Activated naive CD8-positive, alpha-beta T cell treated with anti-CD3 and anti-CD28 coated beads, Interleukin-2, amount 50 U/mL, for 24 hours (primary cell): ENCODE results near the gene THPO.
A peak's percentile ranks its signal among the peaks of the same experiment; 100 is the strongest.

Experiments used
- ATAC-seq: fragments of 150-1000 bp; cut with Tn5 transposase; one replicate; pipeline ENCODE4 v1.10.0; 2021
- DNase-seq: peaks from one replicate; pipeline ENCODE4 v3.0.0; 2021
- H3K27ac Mint-ChIP-seq: one replicate; pipeline ENCODE4 v1.8.0; 2021; ENCODE audit warnings: mild to moderate bottlenecking, mixed read lengths
- H3K27me3 Mint-ChIP-seq: one replicate; pipeline ENCODE4 v1.8.0; 2021; ENCODE audit warnings: mixed read lengths
- H3K36me3 Mint-ChIP-seq: one replicate; pipeline ENCODE4 v1.8.0; 2021; ENCODE audit warnings: low read depth, mixed read lengths
- H3K4me1 Mint-ChIP-seq: one replicate; pipeline ENCODE4 v1.8.0; 2021; ENCODE audit warnings: mixed read lengths
- H3K4me3 Mint-ChIP-seq: one replicate; pipeline ENCODE4 v1.8.0; 2021; ENCODE audit warnings: mild to moderate bottlenecking, moderate library complexity, mixed read lengths
- H3K9me3 Mint-ChIP-seq: one replicate; pipeline ENCODE4 v1.8.0; 2021; ENCODE audit warnings: mixed read lengths

Gene THPO

GRCh38 chr3:184352897-184353545 is 25.0 kb downstream of the THPO start:
- ATAC-seq: no peak
- H3K36me3 Mint-ChIP-seq: peaks cover 7% of the 10 kb centered on the region
- no peaks in the 10 kb centered on the region for H3K27me3 Mint-ChIP-seq
- H3K9me3 Mint-ChIP-seq: no peaks in the 10 kb centered on the region
- no peak overlapping the region for H3K27ac Mint-ChIP-seq
- H3K4me3 Mint-ChIP-seq: no peak overlapping the region
- no peak for DNase-seq
- H3K4me1 Mint-ChIP-seq: no peaks in the 10 kb centered on the region

DNA sequence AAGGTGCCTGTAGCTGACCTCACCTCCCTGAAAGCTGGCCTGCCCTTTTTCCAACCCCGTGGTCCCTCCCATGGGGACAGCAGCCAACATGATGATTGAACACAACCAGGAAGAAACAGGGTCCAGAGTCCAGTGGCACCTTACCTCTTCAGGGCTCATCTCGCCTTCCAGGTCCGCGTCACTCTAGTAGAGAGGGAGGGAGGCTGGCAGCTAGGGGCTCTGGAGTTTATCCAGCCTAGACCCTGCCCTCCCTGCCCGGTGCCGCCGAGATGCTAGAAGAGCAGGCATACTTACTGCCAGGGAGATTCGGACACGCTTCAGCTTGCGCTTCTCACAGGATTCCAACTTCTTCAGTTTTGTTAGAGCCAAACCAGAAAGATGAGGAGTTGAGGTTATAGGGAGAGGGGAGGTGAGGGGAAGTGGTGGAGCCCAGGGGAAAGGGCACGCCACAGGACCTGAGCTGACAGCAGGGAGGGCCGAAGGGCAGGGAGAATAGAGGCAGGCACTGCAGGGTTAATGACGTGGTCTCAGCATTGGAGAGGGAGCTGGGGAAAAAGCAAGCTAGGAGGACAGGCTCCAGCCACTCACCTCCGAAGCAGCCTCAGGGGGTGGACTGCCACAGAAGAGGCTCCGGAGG is 25.7 kb downstream of the THPO start:
- no peak for DNase-seq
- Mint-ChIP-seq H3K36me3 (peaks cover 7% of the 10 kb centered on the region), H3K4me1 (no peaks in the 10 kb centered on the region), H3K27me3 (no peaks in the 10 kb centered on the region), H3K4me3 (no peak overlapping the region), H3K9me3 (no peaks in the 10 kb centered on the region), H3K27ac (no peak overlapping the region)
- no peak for ATAC-seq

- no peaks in the 10 kb centered on the region for H3K9me3 Mint-ChIP-seq
- no peak for DNase-seq
- ATAC-seq: no peak
- no peaks in the 10 kb centered on the region for H3K27me3 Mint-ChIP-seq
- no peak overlapping the region for H3K27ac Mint-ChIP-seq
- no peaks in the 10 kb centered on the region for H3K4me1 Mint-ChIP-seq
- H3K4me3 Mint-ChIP-seq: no peak overlapping the region
- peaks cover 5% of the 10 kb centered on the region for H3K36me3 Mint-ChIP-seq
Observed at GRCh38 chr3:184351511-184352148, 26.4 kb downstream of the THPO start.

DNA sequence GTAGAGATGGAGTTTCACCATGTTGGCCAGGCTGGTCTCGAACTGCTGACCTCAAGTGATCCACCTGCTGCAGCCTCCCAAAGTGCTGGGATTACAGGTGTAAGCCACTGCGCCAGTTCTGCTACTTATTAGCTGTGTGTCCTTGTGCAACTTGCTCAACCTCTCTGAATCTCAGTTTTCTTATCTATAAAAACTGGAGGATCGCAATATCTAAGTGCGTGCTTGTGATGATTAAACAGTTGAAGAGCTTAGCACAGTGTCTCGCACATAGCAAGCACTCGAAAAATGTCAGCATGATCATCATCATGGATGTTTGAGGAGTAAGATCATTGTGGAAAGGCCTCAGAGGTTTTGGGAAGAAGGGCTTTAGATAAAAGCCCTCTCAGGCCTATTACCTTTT is 27.4 kb downstream of the THPO start:
- Mint-ChIP-seq H3K4me3 (no peak overlapping the region), H3K36me3 (peaks cover 5% of the 10 kb centered on the region), H3K27me3 (no peaks in the 10 kb centered on the region), H3K27ac (no peak overlapping the region), H3K9me3 (no peaks in the 10 kb centered on the region), H3K4me1 (no peaks in the 10 kb centered on the region)
- DNase-seq: no peak
- ATAC-seq: no peak

DNA sequence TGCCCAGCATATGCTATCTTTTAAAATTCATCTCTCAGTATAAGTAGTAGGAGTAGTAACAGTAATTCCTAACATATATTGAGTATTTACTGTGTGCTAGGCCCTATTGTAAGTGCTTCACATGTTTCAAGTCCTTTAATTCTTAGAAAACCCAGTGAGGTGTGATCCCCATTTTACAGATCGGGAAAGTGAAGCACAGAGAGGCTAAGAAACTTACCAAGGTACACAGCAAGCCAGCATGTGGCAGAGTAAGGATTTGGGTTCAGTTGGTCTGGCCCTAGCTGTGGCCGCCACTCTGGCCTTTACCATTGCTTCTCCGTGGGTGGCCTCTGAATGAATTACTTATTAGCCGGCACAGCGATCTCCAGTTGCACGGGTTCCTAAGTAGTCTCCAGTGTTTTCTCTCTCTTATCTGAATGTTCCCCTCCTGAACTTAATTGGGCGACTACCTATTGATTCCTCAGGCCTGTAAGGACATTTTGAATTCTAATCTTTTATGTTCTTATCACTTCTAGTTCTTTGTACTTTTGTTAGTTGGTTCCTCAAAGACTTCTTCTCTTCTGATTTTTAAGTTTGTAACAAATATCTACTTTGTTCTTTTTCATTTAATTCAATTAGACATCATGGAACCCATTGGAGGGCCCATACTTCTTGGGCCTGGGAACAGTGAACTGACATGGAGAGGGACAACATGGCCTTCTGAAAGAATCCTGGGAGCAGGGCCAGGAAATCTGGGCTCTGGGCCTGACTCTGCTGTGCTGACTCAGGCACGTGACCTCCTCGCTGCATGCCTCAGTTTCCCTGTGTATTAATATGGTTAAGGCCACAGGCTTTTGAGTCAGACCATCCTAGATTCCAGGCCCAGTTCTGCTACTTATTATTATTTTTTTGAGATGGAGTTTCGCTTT is 28.2 kb downstream of the THPO start:
- Mint-ChIP-seq H3K9me3 (no peaks in the 10 kb centered on the region), H3K27ac (no peak overlapping the region), H3K36me3 (no peaks in the 10 kb centered on the region), H3K4me1 (no peaks in the 10 kb centered on the region), H3K27me3 (no peaks in the 10 kb centered on the region), H3K4me3 (no peak overlapping the region)
- ATAC-seq (no peak), DNase-seq (no peak)

DNA sequence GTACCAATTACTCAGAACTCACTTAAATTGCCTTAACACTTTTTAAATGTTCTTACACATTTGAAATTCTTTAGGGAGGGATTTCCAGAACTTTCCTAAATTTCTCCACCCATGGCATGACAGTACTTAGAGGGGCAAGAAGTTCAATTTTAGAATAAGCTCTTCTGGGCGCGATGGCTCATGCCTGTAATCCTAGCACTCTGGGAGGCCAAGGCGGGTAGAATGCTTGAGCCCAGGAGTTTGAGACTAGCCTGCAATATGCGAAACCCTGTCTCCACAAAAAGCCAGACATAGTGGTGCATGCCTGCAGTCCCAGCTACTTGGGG is 30.0 kb downstream of the THPO start:
- no peak for ATAC-seq
- H3K4me3 Mint-ChIP-seq: no peak overlapping the region
- no peak overlapping the region for H3K27ac Mint-ChIP-seq
- no peaks in the 10 kb centered on the region for H3K36me3 Mint-ChIP-seq
- no peak for DNase-seq
- no peaks in the 10 kb centered on the region for H3K9me3 Mint-ChIP-seq
- H3K27me3 Mint-ChIP-seq: no peaks in the 10 kb centered on the region
- no peaks in the 10 kb centered on the region for H3K4me1 Mint-ChIP-seq

GRCh38 chr3:184347321-184348056 is 30.5 kb downstream of the THPO start:
- no peaks in the 10 kb centered on the region for H3K4me1 Mint-ChIP-seq
- no peaks in the 10 kb centered on the region for H3K27me3 Mint-ChIP-seq
- no peak for ATAC-seq
- no peaks in the 10 kb centered on the region for H3K9me3 Mint-ChIP-seq
- no peak overlapping the region for H3K27ac Mint-ChIP-seq
- DNase-seq: no peak
- H3K36me3 Mint-ChIP-seq: no peaks in the 10 kb centered on the region
- no peak overlapping the region for H3K4me3 Mint-ChIP-seq

DNA sequence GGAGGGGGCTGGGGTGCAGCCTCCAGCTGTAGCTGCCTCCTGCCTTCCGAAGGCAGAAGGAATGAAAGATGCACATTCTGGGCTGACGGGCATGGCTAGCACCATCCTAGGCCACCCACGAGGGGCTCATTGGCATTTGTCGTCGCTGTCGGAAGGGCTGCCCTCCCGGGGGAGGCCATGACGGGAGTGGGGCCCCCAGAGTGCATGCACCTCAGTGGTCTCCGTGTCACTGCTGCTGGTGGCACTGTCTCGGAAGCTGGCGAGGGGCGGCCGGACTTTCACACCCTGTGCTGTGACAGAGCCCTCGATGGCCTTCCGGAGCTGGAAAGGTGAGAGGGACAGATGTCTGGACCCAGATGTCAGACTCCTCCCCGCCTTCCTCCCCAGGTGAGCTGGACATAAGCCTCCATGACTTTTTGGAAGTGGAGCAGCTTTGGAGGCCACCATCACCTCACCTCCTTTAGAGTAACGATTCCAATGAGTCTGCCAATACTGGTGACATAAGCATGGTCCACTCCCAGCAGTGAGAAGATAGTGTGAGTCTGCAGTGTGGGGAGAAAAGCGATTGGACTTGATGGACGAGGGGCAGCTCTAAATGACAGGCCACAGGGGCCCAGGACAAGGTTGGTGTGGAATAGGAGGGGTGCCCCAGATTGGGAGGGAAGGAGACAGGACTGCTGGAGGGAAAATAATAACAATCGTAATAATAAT is 31.4 kb downstream of the THPO start:
- ATAC-seq: no peak
- Mint-ChIP-seq H3K27ac (no peak overlapping the region), H3K27me3 (no peaks in the 10 kb centered on the region), H3K4me1 (no peaks in the 10 kb centered on the region), H3K36me3 (no peaks in the 10 kb centered on the region), H3K9me3 (no peaks in the 10 kb centered on the region), H3K4me3 (no peak overlapping the region)
- no peak for DNase-seq

- H3K4me3 Mint-ChIP-seq: no peak overlapping the region
- no peak overlapping the region for H3K27ac Mint-ChIP-seq
- ATAC-seq: peak; percentile 68
- H3K36me3 Mint-ChIP-seq: no peaks in the 10 kb centered on the region
- no peaks in the 10 kb centered on the region for H3K27me3 Mint-ChIP-seq
- H3K4me1 Mint-ChIP-seq: no peaks in the 10 kb centered on the region
- DNase-seq: no peak
- H3K9me3 Mint-ChIP-seq: no peaks in the 10 kb centered on the region
Observed at GRCh38 chr3:184345317-184346144, 32.5 kb downstream of the THPO start.

GRCh38 chr3:184344579-184345316 is 33.3 kb downstream of the THPO start:
- Mint-ChIP-seq H3K4me3 (no peak overlapping the region), H3K4me1 (no peaks in the 10 kb centered on the region), H3K27me3 (no peaks in the 10 kb centered on the region), H3K27ac (no peak overlapping the region), H3K36me3 (no peaks in the 10 kb centered on the region), H3K9me3 (no peaks in the 10 kb centered on the region)
- ATAC-seq: no peak
- DNase-seq: no peak

GRCh38 chr3:184343200-184343876 is 34.7 kb downstream of the THPO start:
- DNase-seq: no peak

DNA sequence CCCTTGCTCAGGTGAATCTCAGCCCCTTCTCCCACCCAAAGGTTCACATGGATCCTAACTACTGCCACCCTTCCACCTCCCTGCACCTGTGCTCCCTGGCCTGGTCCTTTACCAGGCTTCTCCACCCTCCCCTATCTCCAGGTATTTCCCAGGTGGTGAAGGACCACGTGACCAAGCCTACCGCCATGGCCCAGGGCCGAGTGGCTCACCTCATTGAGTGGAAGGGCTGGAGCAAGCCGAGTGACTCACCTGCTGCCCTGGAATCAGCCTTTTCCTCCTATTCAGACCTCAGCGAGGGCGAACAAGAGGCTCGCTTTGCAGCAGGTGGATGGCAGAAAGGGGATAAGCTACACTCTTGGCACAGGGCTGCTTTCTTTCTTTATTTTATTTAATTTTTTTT is 36.1 kb downstream of the THPO start:
- ATAC-seq (no peak), DNase-seq (no peak)
- H3K9me3 Mint-ChIP-seq: no peaks in the 10 kb centered on the region
- no peak overlapping the region for H3K4me3 Mint-ChIP-seq
- H3K27me3 Mint-ChIP-seq: no peaks in the 10 kb centered on the region
- no peak overlapping the region for H3K27ac Mint-ChIP-seq
- peaks cover 12% of the 10 kb centered on the region for H3K4me1 Mint-ChIP-seq
- H3K36me3 Mint-ChIP-seq: peaks cover 5% of the 10 kb centered on the region

More at GRCh38 chr3:184343200-184343876, 34.7 kb downstream of the THPO start:
- H3K4me3 Mint-ChIP-seq: no peak overlapping the region
- H3K36me3 Mint-ChIP-seq: no peaks in the 10 kb centered on the region
- no peaks in the 10 kb centered on the region for H3K27me3 Mint-ChIP-seq
- H3K4me1 Mint-ChIP-seq: no peaks in the 10 kb centered on the region
- no peak for ATAC-seq
- no peak overlapping the region for H3K27ac Mint-ChIP-seq
- no peaks in the 10 kb centered on the region for H3K9me3 Mint-ChIP-seq
